ENCODE results near the gene FPR1.
"Not testable (repeated sequence)": the region's sequence is repeated elsewhere in the genome, so short reads cannot be mapped to it uniquely, and the experiment has no call there.

Gene FPR1

DNA sequence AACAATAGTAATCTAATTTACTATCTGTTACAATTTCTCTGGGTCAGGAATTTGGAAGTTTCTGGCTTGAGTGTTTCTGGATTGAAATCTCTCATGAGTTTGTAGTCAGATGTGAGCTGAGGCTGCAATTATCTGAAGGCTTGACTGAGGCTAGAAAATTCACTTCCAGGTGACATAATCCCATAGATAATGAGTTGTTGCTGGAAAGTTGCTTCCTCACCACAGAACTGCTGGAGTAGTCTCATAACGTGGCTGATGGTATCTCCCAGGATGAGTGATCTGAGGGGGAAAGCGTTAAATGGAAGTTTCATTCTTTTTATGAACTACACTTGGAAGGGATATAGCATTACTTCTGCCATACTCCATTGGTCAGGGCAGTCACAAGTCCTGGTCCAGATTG, 28.0 kb upstream of the FPR1 start:
- TF ChIP-seq, protein P1, sequence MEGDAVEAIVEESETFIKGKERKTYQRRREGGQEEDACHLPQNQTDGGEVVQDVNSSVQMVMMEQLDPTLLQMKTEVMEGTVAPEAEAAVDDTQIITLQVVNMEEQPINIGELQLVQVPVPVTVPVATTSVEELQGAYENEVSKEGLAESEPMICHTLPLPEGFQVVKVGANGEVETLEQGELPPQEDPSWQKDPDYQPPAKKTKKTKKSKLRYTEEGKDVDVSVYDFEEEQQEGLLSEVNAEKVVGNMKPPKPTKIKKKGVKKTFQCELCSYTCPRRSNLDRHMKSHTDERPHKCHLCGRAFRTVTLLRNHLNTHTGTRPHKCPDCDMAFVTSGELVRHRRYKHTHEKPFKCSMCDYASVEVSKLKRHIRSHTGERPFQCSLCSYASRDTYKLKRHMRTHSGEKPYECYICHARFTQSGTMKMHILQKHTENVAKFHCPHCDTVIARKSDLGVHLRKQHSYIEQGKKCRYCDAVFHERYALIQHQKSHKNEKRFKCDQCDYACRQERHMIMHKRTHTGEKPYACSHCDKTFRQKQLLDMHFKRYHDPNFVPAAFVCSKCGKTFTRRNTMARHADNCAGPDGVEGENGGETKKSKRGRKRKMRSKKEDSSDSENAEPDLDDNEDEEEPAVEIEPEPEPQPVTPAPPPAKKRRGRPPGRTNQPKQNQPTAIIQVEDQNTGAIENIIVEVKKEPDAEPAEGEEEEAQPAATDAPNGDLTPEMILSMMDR (IDR thresholded peaks at IDR 0.05; ENCODE audit: control insufficient read depth, insufficient read depth, low read depth, low read length, missing control alignments) = no peak
- no peak overlapping the region for H3K4me3 ChIP-seq (ENCODE audit: control insufficient read depth, low read depth, low read length)
- DNase-seq (ENCODE audit: low read depth) = no peak

DNA sequence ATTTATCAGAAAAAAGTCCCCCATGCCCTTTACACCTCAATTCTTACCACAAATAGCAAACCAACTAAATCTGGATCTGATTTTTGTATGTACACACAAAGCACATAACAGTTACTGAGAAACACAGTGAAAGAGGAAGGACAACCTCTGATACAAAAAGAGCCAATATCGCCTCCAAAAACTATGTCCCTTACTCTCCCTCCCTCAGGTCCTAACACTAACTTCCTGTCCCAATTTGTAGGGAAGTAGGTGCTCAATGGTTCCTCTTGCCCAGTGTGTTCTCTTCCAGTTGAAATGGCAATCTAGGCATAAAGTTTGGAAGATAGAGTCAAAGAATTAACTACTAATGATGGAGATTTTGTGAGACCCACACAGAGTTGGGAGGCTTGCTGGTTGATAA, 27.5 kb upstream of the FPR1 start:
- no peak for DNase-seq (ENCODE audit: low read depth)
- no peak overlapping the region for H3K4me3 ChIP-seq (ENCODE audit: control insufficient read depth, low read depth, low read length)
- TF ChIP-seq, protein P1 (IDR thresholded peaks at IDR 0.05; ENCODE audit: control insufficient read depth, insufficient read depth, low read depth, low read length, missing control alignments) = no peak

DNA sequence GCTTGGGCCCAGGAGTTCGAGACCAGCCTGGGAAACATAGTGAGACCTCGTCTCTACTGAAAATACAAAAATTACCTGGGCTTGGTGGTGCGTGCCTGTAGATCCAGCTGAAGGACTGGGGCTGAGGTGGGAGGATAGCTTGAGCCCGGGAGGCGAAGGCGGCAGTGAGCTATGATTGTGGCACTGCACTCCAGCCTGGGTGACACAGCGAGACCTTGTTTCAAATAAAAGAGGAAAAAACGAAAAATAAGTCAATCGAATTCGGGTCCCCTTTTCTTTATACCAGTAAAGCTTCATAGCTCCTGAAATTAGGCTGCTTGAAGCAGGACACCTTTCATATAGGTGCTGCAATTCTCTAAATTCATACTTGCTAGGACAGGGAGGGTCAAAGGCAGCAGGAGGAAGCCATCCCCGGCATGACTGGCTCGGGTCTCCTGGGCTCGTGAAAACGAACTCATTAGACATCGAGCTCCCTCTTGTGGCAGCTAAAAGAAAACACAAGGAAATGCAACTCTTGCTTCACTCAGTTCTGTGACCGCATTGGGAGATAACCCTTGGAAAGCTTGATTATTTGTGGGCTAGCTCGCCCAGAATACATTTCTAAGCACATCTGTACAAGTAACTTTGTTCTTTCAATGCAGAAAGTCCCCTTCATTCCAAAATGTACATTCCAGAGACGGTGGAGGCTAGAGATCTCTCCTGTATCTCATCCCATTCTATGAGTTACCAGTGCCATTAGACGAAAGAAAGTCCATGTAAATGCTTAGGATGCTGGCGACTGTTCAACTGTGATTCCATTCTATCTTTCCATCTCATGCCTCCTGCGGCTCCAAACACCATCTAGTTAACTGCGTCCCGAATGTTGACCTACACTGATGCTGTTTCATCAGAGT, 26.1 kb upstream of the FPR1 start:
- TF ChIP-seq, protein P1 (IDR thresholded peaks at IDR 0.05; ENCODE audit: control insufficient read depth, insufficient read depth, low read depth, low read length, missing control alignments) = peak; percentile 65
- no peak overlapping the region for H3K4me3 ChIP-seq (ENCODE audit: control insufficient read depth, low read depth, low read length)
- DNase-seq (ENCODE audit: low read depth) = peak; percentile 84

DNA sequence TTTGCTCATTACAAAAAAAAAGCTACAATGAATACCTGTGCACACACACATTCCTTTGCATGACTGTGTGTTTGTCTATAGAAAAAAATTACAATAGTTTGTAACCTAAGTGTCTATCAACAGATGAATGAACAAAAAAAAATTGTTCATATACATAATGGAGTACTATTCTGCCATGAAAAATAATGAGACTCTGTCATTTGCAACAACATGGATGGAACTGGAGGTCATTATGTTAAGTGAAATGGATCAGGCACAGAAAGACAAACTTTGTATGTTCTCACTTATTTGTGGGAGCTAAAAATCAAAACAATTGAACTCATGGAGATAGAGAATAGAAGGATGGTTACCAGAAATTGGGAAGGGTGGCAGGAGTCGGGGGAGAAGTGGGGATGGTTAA, 24.9 kb upstream of the FPR1 start:
- H3K4me3 ChIP-seq (ENCODE audit: control insufficient read depth, low read depth, low read length); DNase-seq (ENCODE audit: low read depth): not testable (repeated sequence)

DNA sequence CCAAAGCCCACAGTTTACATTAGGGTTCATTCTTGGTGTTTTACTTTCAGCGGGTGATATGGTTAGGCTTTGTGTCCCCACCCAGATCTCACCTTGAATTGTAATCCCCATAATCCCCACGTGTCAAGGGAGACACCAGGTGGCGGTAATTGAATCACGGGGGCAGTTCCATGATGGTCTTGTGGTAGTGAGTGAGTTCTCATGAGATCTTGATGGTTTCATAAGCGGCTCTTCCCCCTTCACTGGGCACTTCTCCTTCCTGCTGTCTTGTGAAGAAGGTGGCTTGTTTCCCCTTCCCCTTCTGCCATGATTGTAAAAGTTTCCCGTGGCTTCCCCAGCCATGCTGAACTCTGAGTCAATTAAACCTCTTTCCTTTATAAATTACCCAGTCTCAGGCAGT, 21.3 kb upstream of the FPR1 start:
- DNase-seq (ENCODE audit: low read depth) = no peak
- no peak overlapping the region for H3K4me3 ChIP-seq (ENCODE audit: control insufficient read depth, low read depth, low read length)
- TF ChIP-seq, protein P1 (IDR thresholded peaks at IDR 0.05; ENCODE audit: control insufficient read depth, insufficient read depth, low read depth, low read length, missing control alignments) = no peak

DNA sequence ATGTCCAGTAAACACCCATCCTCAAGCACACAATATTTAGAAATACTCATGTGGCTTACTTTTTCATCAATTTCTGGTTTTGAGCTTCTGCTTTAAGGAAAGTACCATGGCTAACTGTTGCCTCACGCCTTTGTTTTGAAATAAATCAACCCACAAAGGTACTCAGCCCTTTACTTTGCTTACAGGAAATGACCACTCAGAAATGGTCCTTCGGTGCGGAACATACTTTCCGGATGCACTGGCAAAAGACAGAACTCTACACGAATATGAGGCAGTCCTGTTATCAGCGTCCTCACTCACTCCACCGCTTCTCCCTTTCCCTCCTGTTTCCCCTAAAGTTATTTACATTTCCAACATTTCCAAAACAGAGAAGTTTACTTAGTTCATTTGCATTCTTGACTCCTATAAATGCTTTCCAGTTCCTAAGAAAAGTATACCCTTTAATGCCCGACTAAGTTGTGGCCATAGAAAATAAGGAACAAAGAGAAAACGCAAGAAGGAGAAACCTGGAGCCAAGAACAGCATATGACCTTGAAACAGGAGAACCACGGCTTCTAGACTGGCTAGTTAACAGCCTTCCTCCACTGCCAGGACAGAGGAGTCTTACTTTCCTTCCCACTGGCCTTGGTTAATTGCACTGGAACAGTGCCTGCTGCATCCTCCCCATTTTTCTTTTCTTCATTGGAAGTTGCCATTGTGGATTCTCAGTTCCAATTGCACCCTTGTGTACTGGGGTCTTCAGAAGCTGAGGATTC, 19.9 kb upstream of the FPR1 start:
- no peak for DNase-seq (ENCODE audit: low read depth)
- no peak overlapping the region for H3K4me3 ChIP-seq (ENCODE audit: control insufficient read depth, low read depth, low read length)
- TF ChIP-seq, protein P1 (IDR thresholded peaks at IDR 0.05; ENCODE audit: control insufficient read depth, insufficient read depth, low read depth, low read length, missing control alignments) = no peak

DNA sequence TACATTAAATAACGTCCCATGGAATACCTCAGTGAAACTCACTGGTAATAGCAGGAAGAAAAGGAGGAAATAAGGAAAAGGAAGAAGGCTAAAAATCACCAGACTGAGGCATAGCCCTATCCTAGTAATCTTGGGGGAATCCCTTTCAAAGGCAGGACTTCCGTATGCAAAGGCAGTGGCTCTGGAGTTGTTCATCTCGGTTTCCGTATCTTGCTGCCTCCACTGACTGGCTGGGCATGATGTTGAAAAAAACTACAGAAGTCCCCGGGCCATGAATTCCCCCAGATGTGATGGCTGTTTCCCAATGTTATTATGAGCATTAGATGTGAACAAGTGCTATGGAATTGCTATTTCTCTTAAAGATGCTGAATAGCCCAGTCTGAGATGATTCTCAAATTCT, 14.8 kb upstream of the FPR1 start:
- TF ChIP-seq, protein P1 (IDR thresholded peaks at IDR 0.05; ENCODE audit: control insufficient read depth, insufficient read depth, low read depth, low read length, missing control alignments) = no peak
- no peak overlapping the region for H3K4me3 ChIP-seq (ENCODE audit: control insufficient read depth, low read depth, low read length)
- DNase-seq (ENCODE audit: low read depth) = no peak

All from AG09309 (cell line).